Measurements from ENCODE around the gene NIPA2.
"Not testable (repeated sequence)": the region's sequence is repeated elsewhere in the genome, so short reads cannot be mapped to it uniquely, and the experiment has no call there.

The NIPA2 gene

GRCh38 chr15:22838292-22839042 lies at the start of gene NIPA2:
Gene NIPA2 (plus strand): TSS chr15:22838666. CDS start chr15:22851732, 13,066 bp downstream.
- peak; percentile 98 for DNase-seq

GRCh38 chr15:22794063-22794462 lies 44.4 kb upstream of the NIPA2 start:
- DNase-seq: no peak

- no peak for DNase-seq
These were observed 43.8 kb upstream of the NIPA2 start for GRCh38 chr15:22794621-22795167.

GRCh38 chr15:22795206-22796063 lies 43.0 kb upstream of the NIPA2 start:
- DNase-seq: no peak

- DNase-seq: no peak
These were observed 42.4 kb upstream of the NIPA2 start for GRCh38 chr15:22796079-22796478.

- DNase-seq: no peak
These were observed 38.6 kb upstream of the NIPA2 start for GRCh38 chr15:22799902-22800301.

- not testable (repeated sequence) for DNase-seq
These were observed 35.5 kb upstream of the NIPA2 start for GRCh38 chr15:22803006-22803405.

- DNase-seq: no peak
These were observed 32.3 kb upstream of the NIPA2 start for GRCh38 chr15:22806156-22806555.

- no peak for DNase-seq
These were observed 31.8 kb upstream of the NIPA2 start for GRCh38 chr15:22806664-22807063.

GRCh38 chr15:22807831-22808230 lies 30.6 kb upstream of the NIPA2 start:
- DNase-seq: not testable (repeated sequence)

GRCh38 chr15:22808240-22808639 lies 30.2 kb upstream of the NIPA2 start:
- no peak for DNase-seq

- DNase-seq: no peak
These were observed 29.6 kb upstream of the NIPA2 start for GRCh38 chr15:22808761-22809280.

GRCh38 chr15:22810033-22810852 lies 28.2 kb upstream of the NIPA2 start:
- no peak for DNase-seq

- DNase-seq: no peak
These were observed 27.6 kb upstream of the NIPA2 start for GRCh38 chr15:22810853-22811338.

GRCh38 chr15:22811640-22812039 lies 26.8 kb upstream of the NIPA2 start:
- DNase-seq: no peak

GRCh38 chr15:22813844-22814243 lies 24.6 kb upstream of the NIPA2 start:
- no peak for DNase-seq

- DNase-seq: no peak
These were observed 22.7 kb upstream of the NIPA2 start for GRCh38 chr15:22815766-22816165.

- DNase-seq: no peak
These were observed 18.8 kb upstream of the NIPA2 start for GRCh38 chr15:22819651-22820050.

GRCh38 chr15:22823495-22824128 lies 14.9 kb upstream of the NIPA2 start:
- no peak for DNase-seq

- DNase-seq: no peak
These were observed 11.3 kb upstream of the NIPA2 start for GRCh38 chr15:22827125-22827524.

- DNase-seq: no peak
These were observed 7.0 kb upstream of the NIPA2 start for GRCh38 chr15:22831473-22831872.

Measured in activated gamma-delta T cell treated with Interleukin-2 at 50 U/mL for 16 hours (primary cell).